OCI-LY3 (cell line): Measurements from ENCODE around the gene RNASE2.

Experiments
- H2AFZ ChIP-seq: fragments of 200-600, 300-600 bp; shearing (Covaris generic); 2 replicates; pipeline ENCODE4 v1.6.0; 2014; ENCODE audit warnings: antibody characterized with exemption, low read depth, low read length
- H3K27ac ChIP-seq: fragments of 200-600, 300-600 bp; sonication (generic); 2 replicates; pipeline ENCODE4 v1.5.1; 2014; ENCODE audit warnings: mild to moderate bottlenecking, low read length, moderate library complexity, mixed read lengths
- H3K27me3 ChIP-seq: fragments of 200-600, 300-600 bp; sonication (generic); 2 replicates; pipeline ENCODE4 v1.6.1; 2014; ENCODE audit warnings: low read depth, low read length, mixed read lengths
- H3K36me3 ChIP-seq: fragments of 200-600, 300-600 bp; sonication (generic); replicated peaks from 2 replicates; pipeline ENCODE3; 2014; ENCODE audit warnings: low read depth, low read length, mixed read lengths
- H3K4me1 ChIP-seq: fragments of 300-600, 200-600 bp; sonication (generic); 2 replicates; pipeline ENCODE4 v1.6.1; 2014; ENCODE audit warnings: low read length, mixed read lengths
- H3K4me2 ChIP-seq: fragments of 200-600, 300-600 bp; sonication (generic); 2 replicates; pipeline ENCODE4 v1.6.1; 2014; ENCODE audit warnings: low read length, mixed read lengths
- H3K4me3 ChIP-seq: fragments of 300-600, 200-600 bp; sonication (generic); 2 replicates; pipeline ENCODE4 v1.5.1; 2014; ENCODE audit warnings: antibody characterized with exemption, mild to moderate bottlenecking, low read length, moderate library complexity
- H3K79me2 ChIP-seq: fragments of 300-600, 200-600 bp; shearing (Covaris generic); 2 replicates; pipeline ENCODE4 v1.6.1; 2014; ENCODE audit warnings: mild to moderate bottlenecking, low read length, mixed read lengths
- H3K9ac ChIP-seq: fragments of 300-600, 200-600 bp; shearing (Covaris generic); 2 replicates; pipeline ENCODE4 v1.6.0; 2014; ENCODE audit warnings: mild to moderate bottlenecking, low read length, moderate library complexity
- H3K9me3 ChIP-seq: fragments of 200-600, 300-600 bp; shearing (Covaris generic); 2 replicates; pipeline ENCODE4 v1.6.1; 2014; ENCODE audit warnings: low read length, mixed read lengths; ENCODE audit not compliant: insufficient read depth
- H4K20me1 ChIP-seq: fragments of 200-600, 300-600 bp; sonication (generic); 2 replicates; pipeline ENCODE4 v1.6.1; 2016; ENCODE audit warnings: low read length, mixed read lengths; ENCODE audit not compliant: insufficient read depth
- EZH2phosphoT487 ChIP-seq: fragments of 200-600 bp; shearing (Covaris generic); IDR thresholded peaks from 2 replicates; pipeline ENCODE4 v1.6.1; 2018; ENCODE audit warnings: antibody characterized with exemption, mixed run types, low read depth
- TF ChIP-seq, protein P1 (sequence below): fragments of 200-600, 300-600 bp; sonication (generic); IDR thresholded peaks from 2 replicates; pipeline ENCODE4 v1.5.1; 2014; ENCODE audit warnings: antibody characterized with exemption, low read length, low read depth

RNASE2 gene

DNA sequence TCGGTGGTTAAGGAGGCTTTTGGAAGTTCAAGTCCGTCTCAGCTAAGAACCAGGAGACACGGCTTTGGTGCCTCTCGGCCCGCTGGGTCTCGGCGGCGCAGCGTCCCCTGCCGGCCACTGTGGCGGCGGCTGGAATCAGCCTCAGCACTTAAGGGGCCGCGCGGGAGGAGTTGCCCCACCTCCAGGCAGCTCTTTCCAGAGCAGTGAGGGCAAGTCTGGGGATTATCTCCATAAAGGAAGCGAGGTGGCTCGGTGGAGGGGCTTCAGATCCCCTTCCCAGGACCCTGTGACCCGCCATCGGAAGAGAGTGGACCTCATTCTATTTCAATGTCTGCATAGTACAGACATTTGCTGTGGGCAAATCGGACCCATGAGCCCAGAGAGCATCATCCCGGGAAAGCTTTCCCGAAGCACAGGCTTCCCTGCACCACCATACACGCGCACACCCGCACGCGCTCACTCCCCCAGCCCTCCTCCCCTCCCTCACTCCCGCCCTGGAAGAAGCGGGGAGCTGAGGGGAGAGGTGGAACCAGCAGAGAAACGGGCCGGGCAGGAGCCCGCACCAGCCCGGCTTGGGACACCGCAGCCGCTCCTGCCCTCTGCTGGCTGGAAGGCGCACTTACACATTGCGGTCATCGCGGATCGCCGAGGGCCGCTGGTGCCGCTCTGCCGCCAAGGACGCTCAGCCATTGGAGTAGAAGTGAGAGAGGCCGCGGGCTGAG lies 15.9 kb downstream of the RNASE2 start:
- Histone ChIP-seq H3K4me2 (peak overlapping the region; percentile 90), H3K27ac (no peak overlapping the region), H3K79me2 (no peaks in the 10 kb centered on the region), H3K4me1 (peaks cover 7% of the 10 kb centered on the region; the same call in 1 of the 2 replicates), H3K9me3 (no peaks in the 10 kb centered on the region), H3K36me3 (no peaks in the 10 kb centered on the region), H2AFZ (peak overlapping the region; percentile 85), H3K27me3 (peaks cover 34% of the 10 kb centered on the region), H3K9ac (peak overlapping the region; percentile 67), H4K20me1 (no peaks in the 10 kb centered on the region), H3K4me3 (peak overlapping the region; percentile 78)
- TF ChIP-seq, protein P1, sequence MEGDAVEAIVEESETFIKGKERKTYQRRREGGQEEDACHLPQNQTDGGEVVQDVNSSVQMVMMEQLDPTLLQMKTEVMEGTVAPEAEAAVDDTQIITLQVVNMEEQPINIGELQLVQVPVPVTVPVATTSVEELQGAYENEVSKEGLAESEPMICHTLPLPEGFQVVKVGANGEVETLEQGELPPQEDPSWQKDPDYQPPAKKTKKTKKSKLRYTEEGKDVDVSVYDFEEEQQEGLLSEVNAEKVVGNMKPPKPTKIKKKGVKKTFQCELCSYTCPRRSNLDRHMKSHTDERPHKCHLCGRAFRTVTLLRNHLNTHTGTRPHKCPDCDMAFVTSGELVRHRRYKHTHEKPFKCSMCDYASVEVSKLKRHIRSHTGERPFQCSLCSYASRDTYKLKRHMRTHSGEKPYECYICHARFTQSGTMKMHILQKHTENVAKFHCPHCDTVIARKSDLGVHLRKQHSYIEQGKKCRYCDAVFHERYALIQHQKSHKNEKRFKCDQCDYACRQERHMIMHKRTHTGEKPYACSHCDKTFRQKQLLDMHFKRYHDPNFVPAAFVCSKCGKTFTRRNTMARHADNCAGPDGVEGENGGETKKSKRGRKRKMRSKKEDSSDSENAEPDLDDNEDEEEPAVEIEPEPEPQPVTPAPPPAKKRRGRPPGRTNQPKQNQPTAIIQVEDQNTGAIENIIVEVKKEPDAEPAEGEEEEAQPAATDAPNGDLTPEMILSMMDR = peak; percentile 86
- no peak for TF ChIP-seq EZH2phosphoT487

- TF ChIP-seq, protein P1 = no peak
- TF ChIP-seq EZH2phosphoT487 = no peak
- Histone ChIP-seq H3K9me3 (no peaks in the 10 kb centered on the region), H3K4me1 (peaks cover 7% of the 10 kb centered on the region; the same call in 1 of the 2 replicates), H3K27me3 (peaks cover 32% of the 10 kb centered on the region), H2AFZ (peak overlapping the region; percentile 68), H3K79me2 (no peaks in the 10 kb centered on the region), H4K20me1 (no peaks in the 10 kb centered on the region), H3K4me2 (peak overlapping the region; percentile 90), H3K4me3 (peak overlapping the region; percentile 78), H3K9ac (peak overlapping the region; percentile 67), H3K36me3 (no peaks in the 10 kb centered on the region), H3K27ac (no peak overlapping the region)
Measured at GRCh38 chr14:20971705-20972021, 16.4 kb downstream of the RNASE2 start.

- H3K9me3 ChIP-seq = no peaks in the 10 kb centered on the region
- no peak overlapping the region for H2AFZ ChIP-seq
Measured at GRCh38 chr14:20973501-20973900, 18.2 kb downstream of the RNASE2 start.

GRCh38 chr14:20976291-20976690 lies 21.0 kb downstream of the RNASE2 start:
- H3K9me3 ChIP-seq = no peaks in the 10 kb centered on the region
- no peak overlapping the region for H3K9ac ChIP-seq
- H2AFZ ChIP-seq = no peak overlapping the region
- H4K20me1 ChIP-seq = no peaks in the 10 kb centered on the region
- H3K4me2 ChIP-seq = no peak overlapping the region
- H3K79me2 ChIP-seq = no peaks in the 10 kb centered on the region
- H3K4me3 ChIP-seq = no peak overlapping the region
- peaks cover 14% of the 10 kb centered on the region for H3K27me3 ChIP-seq
- H3K4me1 ChIP-seq = 0 out of 2 replicates have a peak, but pooled peaks cover 3% of the 10 kb centered on the region
- H3K36me3 ChIP-seq = no peaks in the 10 kb centered on the region
- no peak overlapping the region for H3K27ac ChIP-seq
- no peak for TF ChIP-seq EZH2phosphoT487
- TF ChIP-seq, protein P1 = no peak

More at GRCh38 chr14:20973501-20973900, 18.2 kb downstream of the RNASE2 start:
- peaks cover 7% of the 10 kb centered on the region; the same call in 1 of the 2 replicates for H3K4me1 ChIP-seq
- no peaks in the 10 kb centered on the region for H3K79me2 ChIP-seq
- no peak overlapping the region for H3K4me3 ChIP-seq
- no peaks in the 10 kb centered on the region for H3K36me3 ChIP-seq
- H4K20me1 ChIP-seq = no peaks in the 10 kb centered on the region
- no peak for TF ChIP-seq EZH2phosphoT487
- TF ChIP-seq, protein P1 = no peak
- H3K9ac ChIP-seq = no peak overlapping the region
- H3K4me2 ChIP-seq = no peak overlapping the region
- H3K27me3 ChIP-seq = peaks cover 16% of the 10 kb centered on the region
- H3K27ac ChIP-seq = no peak overlapping the region
